ENCODE data around the gene TBC1D22A. TPM values are rescaled to one million over a fixed set of nuclear protein-coding genes. Genes with fewer than 3 reads are reported as not detected.
A peak's percentile ranks its signal among the peaks of the same experiment; 100 is the strongest.

TBC1D22A gene
- total and polyA plus RNA-seq, 4 experiments from 2014 or later = 20.6 to 49.2 (median 36.7) TPM

GRCh38 chr22:47012589-47013370 is 250.3 kb downstream of the TBC1D22A start:
- ChIA-PET CTCF (ENCODE audit: partially characterized antibody) (no interaction called here), POLR2A (ENCODE audit: partially characterized antibody) (no interaction called here)
- no peaks in the 10 kb centered on the region for H3K9me3 ChIP-seq (ENCODE audit: control insufficient read depth in 1 of 2, low read length in 2 of 2)
- H3K4me3 ChIP-seq (ENCODE audit: low read length in 2 of 2) = no peak overlapping the region
- H3K27me3 ChIP-seq (ENCODE audit: insufficient read depth, low read length) = no peaks in the 10 kb centered on the region
- H3K36me3 ChIP-seq (ENCODE audit: insufficient read depth, low read length) = no peaks in the 10 kb centered on the region
- H3K27me3 Mint-ChIP-seq = no peaks in the 10 kb centered on the region
- intact Hi-C loops (cut with micrococcal nuclease) = no loop called here
- no peak for DNase-seq
- peaks cover 0 to 2% (median 0%) of the 10 kb centered on the region in 8 donors for H3K9me3 Mint-ChIP-seq
- H3K4me1 Mint-ChIP-seq = peaks cover 0 to 13% (median 6%) of the 10 kb centered on the region in 4 donors
- H3K4me1 ChIP-seq (ENCODE audit: insufficient read depth, low read length) = no peaks in the 10 kb centered on the region
- H3K27ac ChIP-seq (ENCODE audit: low read depth, low read length) = no peak overlapping the region
- peak overlapping the region in 2 of 7 donors; percentile 13 to 29 for H3K27ac Mint-ChIP-seq
- no peak overlapping the region for H3K4me3 Mint-ChIP-seq
- peaks cover 15 to 19% of the 10 kb centered on the region in 2 donors for H3K36me3 Mint-ChIP-seq

- peaks cover 0 to 2% (median 0%) of the 10 kb centered on the region in 8 donors for H3K9me3 Mint-ChIP-seq
- H3K27me3 Mint-ChIP-seq = no peaks in the 10 kb centered on the region
- no peak for DNase-seq
- intact Hi-C loops (cut with micrococcal nuclease) = no loop called here
- no peak overlapping the region for H3K4me3 ChIP-seq (ENCODE audit: low read length in 2 of 2)
- no peaks in the 10 kb centered on the region for H3K27me3 ChIP-seq (ENCODE audit: insufficient read depth, low read length)
- peaks cover under 1 to 15% (median 10%) of the 10 kb centered on the region in 4 donors for H3K4me1 Mint-ChIP-seq
- no peaks in the 10 kb centered on the region for H3K4me1 ChIP-seq (ENCODE audit: insufficient read depth, low read length)
- no peak overlapping the region for H3K27ac Mint-ChIP-seq
- POLR2A ChIA-PET (ENCODE audit: partially characterized antibody) = no interaction called here
- peaks cover 21 to 23% of the 10 kb centered on the region in 2 donors for H3K36me3 Mint-ChIP-seq
- no peak overlapping the region for H3K4me3 Mint-ChIP-seq
- no peaks in the 10 kb centered on the region for H3K9me3 ChIP-seq (ENCODE audit: control insufficient read depth in 1 of 2, low read length in 2 of 2)
- CTCF ChIA-PET (ENCODE audit: partially characterized antibody) = no interaction called here
- H3K27ac ChIP-seq (ENCODE audit: low read depth, low read length) = no peak overlapping the region
- H3K36me3 ChIP-seq (ENCODE audit: insufficient read depth, low read length) = no peaks in the 10 kb centered on the region
Observed at GRCh38 chr22:47013861-47014635, 251.6 kb downstream of the TBC1D22A start.

GRCh38 chr22:47014636-47015345 is 252.3 kb downstream of the TBC1D22A start:
- Histone ChIP-seq H3K27me3 (ENCODE audit: insufficient read depth, low read length) (no peaks in the 10 kb centered on the region), H3K4me1 (ENCODE audit: insufficient read depth, low read length) (no peaks in the 10 kb centered on the region), H3K36me3 (ENCODE audit: insufficient read depth, low read length) (no peaks in the 10 kb centered on the region), H3K4me3 (ENCODE audit: low read length in 2 of 2) (no peak overlapping the region), H3K27ac (ENCODE audit: low read depth, low read length) (no peak overlapping the region), H3K9me3 (ENCODE audit: control insufficient read depth in 1 of 2, low read length in 2 of 2) (no peaks in the 10 kb centered on the region)
- intact Hi-C loops (cut with micrococcal nuclease) = no loop called here
- peaks cover 26% of the 10 kb centered on the region in 2 donors for H3K36me3 Mint-ChIP-seq
- ChIA-PET POLR2A (ENCODE audit: partially characterized antibody) (no interaction called here), CTCF (ENCODE audit: partially characterized antibody) (no interaction called here)
- peaks cover 5 to 20% (median 10%) of the 10 kb centered on the region in 4 donors for H3K4me1 Mint-ChIP-seq
- DNase-seq = no peak
- no peak overlapping the region for H3K27ac Mint-ChIP-seq
- peaks cover 0 to 2% (median 0%) of the 10 kb centered on the region in 8 donors for H3K9me3 Mint-ChIP-seq
- H3K4me3 Mint-ChIP-seq = no peak overlapping the region
- H3K27me3 Mint-ChIP-seq = no peaks in the 10 kb centered on the region

GRCh38 chr22:47015589-47016178 is 253.2 kb downstream of the TBC1D22A start:
- Mint-ChIP-seq H3K4me1 (peaks cover 7 to 23% (median 12%) of the 10 kb centered on the region in 4 donors), H3K4me3 (no peak overlapping the region), H3K36me3 (peaks cover 28 to 33% of the 10 kb centered on the region in 2 donors), H3K9me3 (peaks cover 0 to 8% (median 0%) of the 10 kb centered on the region in 8 donors), H3K27me3 (no peaks in the 10 kb centered on the region), H3K27ac (peak overlapping the region in 1 of 7 donors; percentile 37)
- H3K27ac ChIP-seq (ENCODE audit: low read depth, low read length) = no peak overlapping the region
- no peaks in the 10 kb centered on the region for H3K4me1 ChIP-seq (ENCODE audit: insufficient read depth, low read length)
- H3K4me3 ChIP-seq (ENCODE audit: low read length in 2 of 2) = no peak overlapping the region
- no peaks in the 10 kb centered on the region for H3K36me3 ChIP-seq (ENCODE audit: insufficient read depth, low read length)
- ChIA-PET CTCF (ENCODE audit: partially characterized antibody) (no interaction called here), POLR2A (ENCODE audit: partially characterized antibody) (no interaction called here)
- H3K27me3 ChIP-seq (ENCODE audit: insufficient read depth, low read length) = no peaks in the 10 kb centered on the region
- no peaks in the 10 kb centered on the region for H3K9me3 ChIP-seq (ENCODE audit: control insufficient read depth in 1 of 2, low read length in 2 of 2)
- intact Hi-C loops (cut with micrococcal nuclease) = no loop called here
- DNase-seq = no peak

GRCh38 chr22:47016631-47017030 is 254.2 kb downstream of the TBC1D22A start:
- peaks cover 7 to 25% (median 14%) of the 10 kb centered on the region in 4 donors for H3K4me1 Mint-ChIP-seq
- H3K4me3 Mint-ChIP-seq = no peak overlapping the region
- no peaks in the 10 kb centered on the region for H3K27me3 ChIP-seq (ENCODE audit: insufficient read depth, low read length)
- H3K4me1 ChIP-seq (ENCODE audit: insufficient read depth, low read length) = no peaks in the 10 kb centered on the region
- no peaks in the 10 kb centered on the region for H3K36me3 ChIP-seq (ENCODE audit: insufficient read depth, low read length)
- CTCF ChIA-PET (ENCODE audit: partially characterized antibody) = no interaction called here
- H3K27me3 Mint-ChIP-seq = no peaks in the 10 kb centered on the region
- intact Hi-C loops (cut with micrococcal nuclease) = no loop called here
- H3K36me3 Mint-ChIP-seq = peaks cover 27 to 33% of the 10 kb centered on the region in 2 donors
- no peak overlapping the region for H3K4me3 ChIP-seq (ENCODE audit: low read length in 2 of 2)
- no peak overlapping the region for H3K27ac ChIP-seq (ENCODE audit: low read depth, low read length)
- H3K27ac Mint-ChIP-seq = peak overlapping the region in 1 of 7 donors; percentile 29
- peaks cover 0 to 8% (median 0%) of the 10 kb centered on the region in 8 donors for H3K9me3 Mint-ChIP-seq
- no peak for DNase-seq
- POLR2A ChIA-PET (ENCODE audit: partially characterized antibody) = no interaction called here
- no peaks in the 10 kb centered on the region for H3K9me3 ChIP-seq (ENCODE audit: control insufficient read depth in 1 of 2, low read length in 2 of 2)

- H3K4me1 Mint-ChIP-seq = peaks cover 9 to 25% (median 17%) of the 10 kb centered on the region in 4 donors
- Histone ChIP-seq H3K4me3 (ENCODE audit: low read length in 2 of 2) (no peak overlapping the region), H3K36me3 (ENCODE audit: insufficient read depth, low read length) (no peaks in the 10 kb centered on the region), H3K9me3 (ENCODE audit: control insufficient read depth in 1 of 2, low read length in 2 of 2) (no peaks in the 10 kb centered on the region), H3K27me3 (ENCODE audit: insufficient read depth, low read length) (no peaks in the 10 kb centered on the region), H3K27ac (ENCODE audit: low read depth, low read length) (no peak overlapping the region), H3K4me1 (ENCODE audit: insufficient read depth, low read length) (no peaks in the 10 kb centered on the region)
- DNase-seq = no peak
- intact Hi-C loops (cut with micrococcal nuclease) = no loop called here
- H3K4me3 Mint-ChIP-seq = no peak overlapping the region
- peaks cover 24 to 33% of the 10 kb centered on the region in 2 donors for H3K36me3 Mint-ChIP-seq
- peaks cover 0 to 8% (median 0%) of the 10 kb centered on the region in 8 donors for H3K9me3 Mint-ChIP-seq
- ChIA-PET CTCF (ENCODE audit: partially characterized antibody) (no interaction called here), POLR2A (ENCODE audit: partially characterized antibody) (no interaction called here)
- peak overlapping the region in 2 of 7 donors; percentile 29 to 44 for H3K27ac Mint-ChIP-seq
- H3K27me3 Mint-ChIP-seq = no peaks in the 10 kb centered on the region
Observed at GRCh38 chr22:47017245-47017644, 254.8 kb downstream of the TBC1D22A start.

Data from CD4-positive, alpha-beta memory T cell (primary cell).